AG04449 (cell line): ENCODE data around the gene BDKRB2.

Source experiments
- CTCF ChIA-PET: fragments of 350-600 bp; formaldehyde crosslinking; extraction: SDS; loops from one replicate; lab custom pipeline; 2021; ENCODE audit warnings: antibody characterized with exemption; lab: Yijun Ruan, JAX
- POLR2A ChIA-PET: fragments of 400-600, 350-600 bp; formaldehyde crosslinking; extraction: SDS; loops from one replicate; lab custom pipeline; 2020; ENCODE audit warnings: antibody characterized with exemption, inconsistent platforms; lab: Yijun Ruan, JAX
- DNase-seq: peaks from one replicate; pipeline ENCODE4 v3.0.0-alpha.2; 2010; ENCODE audit warnings: low read depth, low spot score
- H3K4me3 ChIP-seq: 2 replicates; pipeline ENCODE4 v1.5.1; 2011; ENCODE audit warnings: low read depth, mild to moderate bottlenecking, control low read depth, low read length
- TF ChIP-seq, protein P1 (sequence below): IDR thresholded peaks from one replicate; pipeline ENCODE4 v1.5.1; 2011; ENCODE audit warnings: mild to moderate bottlenecking, moderate library complexity, low read length, control low read depth, inconsistent platforms; ENCODE audit not compliant: insufficient read depth; ENCODE audit errors: missing control alignments

BDKRB2 gene

DNA sequence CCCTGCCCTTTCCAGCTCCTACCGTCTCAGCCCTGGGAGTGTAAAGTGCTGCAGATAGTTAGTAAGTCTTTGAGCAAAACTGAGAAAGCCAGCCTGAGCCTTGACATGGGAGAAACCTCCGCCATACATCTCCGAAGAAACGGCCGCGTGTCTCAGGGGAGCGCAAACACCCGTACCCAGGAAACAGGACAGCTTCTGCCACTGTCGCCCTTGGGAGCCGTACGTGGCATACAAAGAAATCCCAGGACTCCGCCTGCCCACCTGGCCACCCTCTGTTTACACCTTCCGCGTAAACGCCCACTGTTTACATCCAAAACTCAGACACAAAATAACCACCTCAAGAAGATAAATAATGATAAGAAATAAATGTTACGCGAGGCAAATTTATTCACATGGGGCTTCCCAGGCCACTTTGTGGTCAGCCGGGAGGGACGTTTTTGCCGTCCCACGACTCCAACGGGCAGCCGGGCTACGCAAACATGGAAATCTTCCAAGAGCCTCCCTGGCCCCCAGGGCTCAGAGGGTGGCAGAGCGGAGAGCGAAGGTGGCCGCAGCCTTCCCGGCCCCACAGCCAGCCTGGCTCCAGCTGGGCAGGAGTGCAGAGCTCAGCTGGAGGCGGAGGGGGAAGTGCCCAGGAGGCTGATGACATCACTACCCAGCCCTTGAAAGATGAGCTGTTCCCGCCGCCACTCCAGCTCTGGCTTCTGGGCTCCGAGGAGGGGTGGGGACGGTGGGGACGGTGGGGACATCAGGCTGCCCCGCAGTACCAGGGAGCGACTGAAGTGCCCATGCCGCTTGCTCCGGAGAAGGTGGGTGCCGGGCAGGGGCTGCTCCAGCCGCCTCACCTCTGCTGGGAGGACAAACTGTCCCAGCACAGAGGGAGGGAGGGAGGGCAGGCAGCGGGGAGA lies at the start of gene BDKRB2:
Gene BDKRB2 (plus strand): TSS at position 689 of the 908 bp plus-strand sequence. CDS start 32,269 bp downstream, outside the sequence.
- TF ChIP-seq, protein P1, sequence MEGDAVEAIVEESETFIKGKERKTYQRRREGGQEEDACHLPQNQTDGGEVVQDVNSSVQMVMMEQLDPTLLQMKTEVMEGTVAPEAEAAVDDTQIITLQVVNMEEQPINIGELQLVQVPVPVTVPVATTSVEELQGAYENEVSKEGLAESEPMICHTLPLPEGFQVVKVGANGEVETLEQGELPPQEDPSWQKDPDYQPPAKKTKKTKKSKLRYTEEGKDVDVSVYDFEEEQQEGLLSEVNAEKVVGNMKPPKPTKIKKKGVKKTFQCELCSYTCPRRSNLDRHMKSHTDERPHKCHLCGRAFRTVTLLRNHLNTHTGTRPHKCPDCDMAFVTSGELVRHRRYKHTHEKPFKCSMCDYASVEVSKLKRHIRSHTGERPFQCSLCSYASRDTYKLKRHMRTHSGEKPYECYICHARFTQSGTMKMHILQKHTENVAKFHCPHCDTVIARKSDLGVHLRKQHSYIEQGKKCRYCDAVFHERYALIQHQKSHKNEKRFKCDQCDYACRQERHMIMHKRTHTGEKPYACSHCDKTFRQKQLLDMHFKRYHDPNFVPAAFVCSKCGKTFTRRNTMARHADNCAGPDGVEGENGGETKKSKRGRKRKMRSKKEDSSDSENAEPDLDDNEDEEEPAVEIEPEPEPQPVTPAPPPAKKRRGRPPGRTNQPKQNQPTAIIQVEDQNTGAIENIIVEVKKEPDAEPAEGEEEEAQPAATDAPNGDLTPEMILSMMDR: no peak
- POLR2A ChIA-PET: interaction anchor here (0.6 to 1.0 kb wide), 3 partner anchors 26 to 42 kb away, joined by 3 to 5 read pairs (median 4); no protein-coding TSS in a partner anchor
- H3K4me3 ChIP-seq: peak within 1 kb of the TSS; percentile 71
- peak; percentile 31 for DNase-seq
- CTCF ChIA-PET: interaction anchor here (0.8 to 3.4 kb wide), 10 partner anchors 10 to 104 kb away, joined by 3 to 11 read pairs (median 4); no protein-coding TSS in a partner anchor

- ChIA-PET CTCF (no interaction called here), POLR2A (no interaction called here)
- H3K4me3 ChIP-seq: no peak overlapping the region
- no peak for DNase-seq
- TF ChIP-seq, protein P1: no peak
Observed at GRCh38 chr14:96154900-96155299, 49.7 kb upstream of the BDKRB2 start.

DNA sequence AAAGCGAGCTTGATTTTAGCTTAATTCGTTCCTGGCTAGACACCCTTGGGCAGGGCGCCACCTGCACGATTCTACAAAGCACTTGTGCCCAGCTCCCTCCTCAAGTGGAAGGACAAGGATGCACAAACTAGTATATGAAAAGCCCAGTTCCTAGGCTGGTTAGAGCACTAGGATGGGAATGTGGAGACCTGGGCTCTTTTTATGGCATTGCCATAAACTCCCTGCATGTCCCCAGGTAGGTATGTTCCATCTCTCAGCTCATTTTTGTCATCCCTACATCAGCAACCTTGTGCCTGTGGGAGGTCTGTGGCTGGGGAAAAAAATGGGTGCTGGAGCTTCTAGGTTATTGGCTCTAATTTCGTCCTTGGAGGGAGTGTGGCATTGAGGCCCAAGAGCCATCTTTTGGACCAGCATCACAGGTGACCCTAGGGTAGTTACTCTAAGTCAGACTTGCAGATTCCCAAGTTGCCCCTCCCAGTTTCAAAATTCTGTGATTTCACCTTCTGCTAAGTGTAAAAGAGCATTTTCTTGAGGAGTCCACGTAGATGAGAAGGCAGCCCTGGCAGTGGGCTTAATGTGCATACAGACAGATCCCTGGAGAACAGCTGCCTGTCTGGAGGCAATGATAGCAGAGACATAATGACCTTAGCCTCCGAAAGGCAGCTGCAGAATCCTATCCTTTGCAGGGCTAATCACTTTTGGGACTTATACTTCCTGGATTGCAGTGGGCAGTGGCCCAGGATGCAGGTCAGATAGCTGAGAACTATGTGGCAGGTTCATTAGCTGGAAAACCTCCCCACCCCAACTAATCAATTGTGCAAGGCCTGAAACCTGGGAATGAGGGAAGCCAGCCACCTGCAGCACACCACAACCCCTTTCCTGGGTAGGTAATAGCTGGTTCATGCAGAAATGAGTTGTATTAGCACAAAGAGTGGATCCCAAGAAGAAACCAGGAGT lies 47.6 kb upstream of the BDKRB2 start:
- CTCF ChIA-PET: interaction anchor here (0.5 to 1.3 kb wide), 3 partner anchors 11 to 410 kb away, joined by 3 read pairs; no protein-coding TSS in a partner anchor
- DNase-seq: no peak
- TF ChIP-seq, protein P1: no peak
- POLR2A ChIA-PET: no interaction called here
- no peak overlapping the region for H3K4me3 ChIP-seq

GRCh38 chr14:96158735-96159134 lies 45.9 kb upstream of the BDKRB2 start:
- CTCF ChIA-PET: interaction anchor here (1.6 kb wide), 1 partner anchor 18 kb away, joined by 3 read pairs; no protein-coding TSS in a partner anchor
- TF ChIP-seq, protein P1: no peak
- POLR2A ChIA-PET: no interaction called here
- no peak for DNase-seq
- no peak overlapping the region for H3K4me3 ChIP-seq

DNA sequence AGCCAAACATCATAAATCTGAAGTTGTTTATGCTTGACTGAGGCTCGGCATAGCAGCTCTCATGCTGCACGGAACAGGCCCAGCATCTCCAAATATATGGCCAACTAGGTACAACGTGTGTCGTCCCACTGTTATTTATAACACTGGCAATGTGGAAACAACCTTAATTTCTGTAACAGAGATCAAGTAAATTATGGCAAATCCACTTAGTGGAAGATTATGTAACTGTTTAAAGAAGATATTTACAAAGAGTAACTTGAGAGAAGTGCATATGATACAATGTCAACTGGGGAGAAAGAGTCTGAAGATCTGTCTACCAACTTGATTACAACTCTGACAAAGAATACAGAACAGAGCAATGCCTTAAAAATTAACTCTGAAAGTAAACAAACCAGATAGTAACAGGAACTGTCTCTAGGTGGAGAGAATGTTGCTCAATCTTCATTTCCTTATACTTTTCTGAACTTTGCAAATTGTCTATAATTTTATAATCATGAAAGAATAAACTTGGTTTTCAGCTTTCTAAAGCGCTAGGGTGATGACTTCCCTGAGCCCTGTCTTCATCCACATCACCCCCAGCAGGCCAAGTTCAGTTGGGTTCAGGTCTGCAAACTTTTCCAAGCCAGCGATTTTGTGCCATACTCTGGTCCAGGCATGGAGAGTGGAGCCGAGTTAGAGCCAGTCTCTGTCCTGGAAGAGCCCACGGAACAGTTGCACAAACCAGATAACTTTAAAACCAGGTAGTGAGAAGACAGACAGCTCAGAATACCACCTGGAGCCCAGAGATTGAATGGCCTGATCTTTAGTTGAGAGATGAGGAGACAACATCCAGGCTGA lies 44.3 kb upstream of the BDKRB2 start:
- DNase-seq: no peak
- TF ChIP-seq, protein P1: no peak
- H3K4me3 ChIP-seq: no peak overlapping the region
- POLR2A ChIA-PET: no interaction called here
- CTCF ChIA-PET: interaction anchor here (1.7 kb wide), 1 partner anchor 13 kb away, joined by 5 read pairs; no protein-coding TSS in a partner anchor
